Mucosa of descending colon (tissue), 3 donors: ENCODE results near the gene CD164L2. TPM values are rescaled to one million over a fixed set of nuclear protein-coding genes. Genes with fewer than 3 reads are reported as not detected.

Source experiments
- ATAC-seq: fragments of 200-7000 bp; cut with Tn5 transposase; one replicate; pipeline ENCODE4 v1.9.1; 2020; ENCODE audit warnings: mild to moderate bottlenecking, moderate library complexity
- DNase-seq, 3 donors: peaks; one replicate each; pipeline ENCODE4 v3.0.0-alpha.2; 2020
- H3K36me3 ChIP-seq: fragments of 200-600 bp; one replicate; pipeline ENCODE4 v1.8.0; 2021; ENCODE audit warnings: low read depth, mild to moderate bottlenecking
- H3K4me1 ChIP-seq: fragments of 200-600 bp; one replicate; pipeline ENCODE4 v1.8.0; 2021; ENCODE audit warnings: low read depth, mild to moderate bottlenecking
- H3K4me3 ChIP-seq: fragments of 200-600 bp; one replicate; pipeline ENCODE4 v1.8.0; 2021; ENCODE audit warnings: mild to moderate bottlenecking
- H3K9me3 ChIP-seq: fragments of 200-600 bp; one replicate; pipeline ENCODE4 v1.8.0; 2021; ENCODE audit warnings: mild to moderate bottlenecking
- intact Hi-C, 2 donors: fragments of 100-400 bp; cut with DNase I in 1 of 2; cut with micrococcal nuclease in 1 of 2; formaldehyde crosslinking; loops; one replicate each; pipeline versions ENCODE4 v1.11.0 to v1.11.1; 2022; cut with DNase I, micrococcal nuclease
- total RNA-seq, 3 donors: library from RNA; stranded (reverse); fragmentation: NEBNext Ultra II Directional in 2 of 3; extraction: Animal tissue kit (Norgen Biotek cat#: 25700) in 2 of 3; gene quantifications; one replicate each; pipeline versions ENCODE4 v1.2.1 to v1.2.4, GENCODE V29; 2021 to 2023
- TF ChIP-seq, protein P1 (sequence below): fragments of 200-600 bp; IDR thresholded peaks from one replicate; pipeline ENCODE4 v1.8.0; 2022; ENCODE audit warnings: antibody characterized with exemption, mild to moderate bottlenecking
- donor health status: DM: no; HTN: no; CAD: no; lungs with moderate emphysema.
- donor health status: DM: no; HTN: no; CAD: no.
- donor health status: DM: no; HTN: yes; CAD: no.

CD164L2 gene
- total RNA-seq, 3 donors from 2014 or later, result 0.29 to 1.3 (median 0.51) TPM

DNA sequence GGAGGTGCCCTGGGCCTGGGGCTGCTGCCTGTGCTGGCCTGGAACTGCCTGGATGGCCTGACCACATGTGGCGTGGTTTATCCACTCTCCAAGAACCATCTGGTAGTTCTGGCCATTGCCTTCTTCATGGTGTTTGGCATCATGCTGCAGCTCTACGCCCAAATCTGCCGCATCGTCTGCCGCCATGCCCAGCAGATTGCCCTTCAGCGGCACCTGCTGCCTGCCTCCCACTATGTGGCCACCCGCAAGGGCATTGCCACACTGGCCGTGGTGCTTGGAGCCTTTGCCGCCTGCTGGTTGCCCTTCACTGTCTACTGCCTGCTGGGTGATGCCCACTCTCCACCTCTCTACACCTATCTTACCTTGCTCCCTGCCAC, 11.1 kb upstream of the CD164L2 start:
- H3K36me3 ChIP-seq, result no peaks in the 10 kb centered on the region
- intact Hi-C loops, result loop anchor here (5.0 kb wide), 2 partner anchors 37 to 92 kb away; no protein-coding TSS in a partner anchor
- H3K4me3 ChIP-seq, result no peak overlapping the region
- ATAC-seq, result no peak
- no peaks in the 10 kb centered on the region for H3K9me3 ChIP-seq
- peaks cover 27% of the 10 kb centered on the region for H3K4me1 ChIP-seq
- TF ChIP-seq, protein P1, sequence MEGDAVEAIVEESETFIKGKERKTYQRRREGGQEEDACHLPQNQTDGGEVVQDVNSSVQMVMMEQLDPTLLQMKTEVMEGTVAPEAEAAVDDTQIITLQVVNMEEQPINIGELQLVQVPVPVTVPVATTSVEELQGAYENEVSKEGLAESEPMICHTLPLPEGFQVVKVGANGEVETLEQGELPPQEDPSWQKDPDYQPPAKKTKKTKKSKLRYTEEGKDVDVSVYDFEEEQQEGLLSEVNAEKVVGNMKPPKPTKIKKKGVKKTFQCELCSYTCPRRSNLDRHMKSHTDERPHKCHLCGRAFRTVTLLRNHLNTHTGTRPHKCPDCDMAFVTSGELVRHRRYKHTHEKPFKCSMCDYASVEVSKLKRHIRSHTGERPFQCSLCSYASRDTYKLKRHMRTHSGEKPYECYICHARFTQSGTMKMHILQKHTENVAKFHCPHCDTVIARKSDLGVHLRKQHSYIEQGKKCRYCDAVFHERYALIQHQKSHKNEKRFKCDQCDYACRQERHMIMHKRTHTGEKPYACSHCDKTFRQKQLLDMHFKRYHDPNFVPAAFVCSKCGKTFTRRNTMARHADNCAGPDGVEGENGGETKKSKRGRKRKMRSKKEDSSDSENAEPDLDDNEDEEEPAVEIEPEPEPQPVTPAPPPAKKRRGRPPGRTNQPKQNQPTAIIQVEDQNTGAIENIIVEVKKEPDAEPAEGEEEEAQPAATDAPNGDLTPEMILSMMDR, result no peak
- no peak for DNase-seq

DNA sequence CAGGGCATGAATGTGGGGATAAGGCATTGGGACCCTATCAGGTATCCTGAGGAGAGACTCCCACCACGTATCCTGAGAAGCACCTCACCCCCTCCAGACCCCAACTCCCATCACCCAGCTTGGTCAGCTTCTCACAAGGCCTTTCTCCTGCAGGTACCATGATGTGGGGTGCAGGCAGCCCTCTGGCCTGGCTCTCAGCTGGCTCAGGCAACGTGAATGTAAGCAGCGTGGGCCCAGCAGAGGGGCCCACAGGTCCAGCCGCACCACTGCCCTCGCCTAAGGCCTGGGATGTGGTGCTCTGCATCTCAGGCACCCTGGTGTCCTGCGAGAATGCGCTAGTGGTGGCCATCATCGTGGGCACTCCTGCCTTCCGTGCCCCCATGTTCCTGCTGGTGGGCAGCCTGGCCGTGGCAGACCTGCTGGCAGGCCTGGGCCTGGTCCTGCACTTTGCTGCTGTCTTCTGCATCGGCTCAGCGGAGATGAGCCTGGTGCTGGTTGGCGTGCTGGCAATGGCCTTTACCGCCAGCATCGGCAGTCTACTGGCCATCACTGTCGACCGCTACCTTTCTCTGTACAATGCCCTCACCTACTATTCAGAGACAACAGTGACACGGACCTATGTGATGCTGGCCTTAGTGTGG, 10.6 kb upstream of the CD164L2 start:
- Histone ChIP-seq H3K4me1 (peaks cover 24% of the 10 kb centered on the region), H3K36me3 (no peaks in the 10 kb centered on the region), H3K4me3 (no peak overlapping the region), H3K9me3 (no peaks in the 10 kb centered on the region)
- intact Hi-C loops, result loop anchor here (5.0 kb wide), 2 partner anchors 36 to 91 kb away; no protein-coding TSS in a partner anchor
- DNase-seq, result no peak
- ATAC-seq, result no peak
- TF ChIP-seq, protein P1, result no peak

DNA sequence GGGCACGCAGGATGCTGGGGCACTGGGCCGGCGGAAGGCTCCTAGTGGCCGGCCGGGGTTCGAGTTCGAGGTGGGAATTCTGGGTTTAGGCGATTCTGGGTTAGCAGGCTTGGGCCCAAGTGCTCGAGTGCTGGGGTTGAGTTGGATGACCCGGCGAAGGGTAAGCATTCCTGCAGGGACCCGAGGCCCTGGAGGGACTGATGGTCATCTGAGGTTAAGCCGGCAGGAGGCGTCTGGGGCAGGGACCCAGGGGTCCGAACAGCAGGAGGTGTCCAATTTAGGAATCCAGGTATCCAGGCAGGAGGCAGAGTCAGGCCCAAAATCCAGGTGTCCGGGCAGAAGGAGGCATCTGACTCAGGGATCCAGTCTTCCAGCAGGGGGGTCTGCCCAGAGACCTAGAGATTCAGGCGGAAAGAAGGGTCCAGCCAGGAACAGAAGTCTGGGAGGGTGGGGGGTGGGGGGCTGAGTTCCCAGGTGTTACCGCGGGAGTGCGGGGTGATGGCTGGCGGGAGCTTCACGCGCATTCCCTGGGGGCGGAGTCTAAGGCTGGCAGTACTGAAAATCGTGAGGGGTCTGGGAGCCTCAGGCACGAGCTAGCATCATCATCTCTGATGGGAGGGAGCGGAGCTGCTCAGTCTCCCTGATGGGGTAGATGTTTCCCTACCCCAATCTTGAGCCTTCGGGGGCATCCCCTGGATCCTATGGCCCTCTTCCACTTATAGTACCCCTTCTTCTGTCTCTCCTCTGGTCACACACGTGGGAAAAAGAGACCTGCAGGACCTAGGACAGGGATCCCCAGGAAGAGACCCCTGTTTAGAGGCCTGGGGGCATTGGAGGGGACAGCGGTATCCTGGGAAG, 9.9 kb upstream of the CD164L2 start:
- no peaks in the 10 kb centered on the region for H3K36me3 ChIP-seq
- intact Hi-C loops, result loop anchor here (5.0 kb wide), 2 partner anchors 36 to 91 kb away; no protein-coding TSS in a partner anchor
- no peak overlapping the region for H3K4me3 ChIP-seq
- TF ChIP-seq, protein P1, result no peak
- ATAC-seq (peak; percentile 1), DNase-seq (no peak)
- peaks cover 17% of the 10 kb centered on the region for H3K4me1 ChIP-seq
- no peaks in the 10 kb centered on the region for H3K9me3 ChIP-seq

DNA sequence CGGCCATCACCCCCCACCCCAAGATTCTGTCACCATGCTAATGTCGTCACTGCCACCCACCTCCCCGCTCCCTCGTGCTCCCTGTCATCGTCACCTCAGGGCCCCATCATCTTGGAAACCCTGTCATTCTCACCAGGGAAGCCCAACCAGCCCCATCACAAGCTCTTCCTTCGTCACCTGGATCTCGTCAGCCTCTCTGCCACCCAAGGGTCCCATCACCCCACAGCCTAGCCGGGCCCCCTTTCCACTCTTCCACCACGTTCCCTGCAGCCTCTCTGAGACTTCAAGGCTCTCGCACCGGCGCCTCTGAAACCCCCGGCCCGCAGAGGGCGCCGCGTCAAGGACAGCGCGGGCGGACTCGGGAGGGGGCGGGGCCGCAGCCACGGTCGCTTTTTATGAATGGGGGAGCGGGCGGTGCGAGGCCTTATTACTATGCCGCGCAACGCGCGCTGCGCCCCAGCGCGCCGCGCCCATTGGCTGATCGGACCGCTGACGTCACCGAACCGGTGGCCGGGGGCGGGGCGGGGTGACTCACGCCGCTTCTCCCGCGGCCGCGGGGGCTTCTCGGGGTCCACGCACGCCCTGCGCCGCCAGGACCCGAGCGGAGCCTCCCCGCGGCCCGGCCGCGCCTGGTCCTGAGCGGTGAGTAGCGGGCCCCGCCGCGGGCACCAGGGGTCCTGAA, 9.1 kb upstream of the CD164L2 start, which contains the start of gene GPR3:
Gene GPR3 (plus strand): TSS at position 527 of the 682 bp plus-strand sequence. CDS start 1,177 bp downstream, outside the sequence.
- H3K4me1 ChIP-seq, result peaks cover 15% of the 10 kb centered on the region
- TF ChIP-seq, protein P1, result no peak
- DNase-seq (peak; percentile 91 to 94 (median 93)), ATAC-seq (peak; percentile 95)
- intact Hi-C loops, result loop anchor here (5.0 kb wide), 2 partner anchors 35 to 90 kb away; no protein-coding TSS in a partner anchor
- no peak within 1 kb of the TSS for H3K4me3 ChIP-seq
- H3K36me3 ChIP-seq, result no peaks in the 10 kb centered on the region
- H3K9me3 ChIP-seq, result no peaks in the 10 kb centered on the region

DNA sequence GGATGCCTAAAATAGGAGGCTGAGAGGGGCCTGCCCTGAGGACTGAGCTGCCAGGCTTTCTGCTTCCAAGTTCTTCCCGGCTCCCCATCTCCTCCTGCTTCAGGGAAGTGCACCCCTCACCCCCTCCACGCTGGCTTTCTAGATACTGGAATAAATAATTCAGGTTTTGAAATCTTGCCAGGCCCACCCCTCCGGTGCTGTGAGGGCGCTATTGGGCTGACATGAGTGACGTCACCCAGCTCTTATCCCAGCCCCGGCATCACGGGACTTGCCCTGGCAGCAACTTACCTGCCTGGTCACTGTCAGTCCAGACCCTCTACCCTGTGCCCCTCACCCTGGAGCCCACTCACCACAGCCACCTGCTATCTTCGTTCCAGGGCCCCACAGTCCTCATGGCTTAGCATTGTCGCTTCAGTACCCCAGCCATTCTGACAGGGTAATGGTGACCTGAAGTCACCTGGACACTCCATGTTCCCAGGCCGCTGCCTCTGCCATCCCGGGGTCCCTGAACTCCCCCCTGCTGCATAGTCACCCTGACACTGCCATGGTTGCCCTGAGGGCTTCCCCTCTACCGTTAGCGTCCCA, 8.5 kb upstream of the CD164L2 start:
- ATAC-seq, result peak; percentile 34
- Histone ChIP-seq H3K9me3 (no peaks in the 10 kb centered on the region), H3K36me3 (no peaks in the 10 kb centered on the region), H3K4me1 (peaks cover 15% of the 10 kb centered on the region), H3K4me3 (no peak overlapping the region)
- peak in 2 of 3 donors; percentile 53 to 59 for DNase-seq
- TF ChIP-seq, protein P1, result no peak
- intact Hi-C loops, result loop anchor here (5.0 kb wide), 2 partner anchors 34 to 89 kb away; no protein-coding TSS in a partner anchor
